ENCODE data around the gene MYOD1.

The MYOD1 gene

DNA sequence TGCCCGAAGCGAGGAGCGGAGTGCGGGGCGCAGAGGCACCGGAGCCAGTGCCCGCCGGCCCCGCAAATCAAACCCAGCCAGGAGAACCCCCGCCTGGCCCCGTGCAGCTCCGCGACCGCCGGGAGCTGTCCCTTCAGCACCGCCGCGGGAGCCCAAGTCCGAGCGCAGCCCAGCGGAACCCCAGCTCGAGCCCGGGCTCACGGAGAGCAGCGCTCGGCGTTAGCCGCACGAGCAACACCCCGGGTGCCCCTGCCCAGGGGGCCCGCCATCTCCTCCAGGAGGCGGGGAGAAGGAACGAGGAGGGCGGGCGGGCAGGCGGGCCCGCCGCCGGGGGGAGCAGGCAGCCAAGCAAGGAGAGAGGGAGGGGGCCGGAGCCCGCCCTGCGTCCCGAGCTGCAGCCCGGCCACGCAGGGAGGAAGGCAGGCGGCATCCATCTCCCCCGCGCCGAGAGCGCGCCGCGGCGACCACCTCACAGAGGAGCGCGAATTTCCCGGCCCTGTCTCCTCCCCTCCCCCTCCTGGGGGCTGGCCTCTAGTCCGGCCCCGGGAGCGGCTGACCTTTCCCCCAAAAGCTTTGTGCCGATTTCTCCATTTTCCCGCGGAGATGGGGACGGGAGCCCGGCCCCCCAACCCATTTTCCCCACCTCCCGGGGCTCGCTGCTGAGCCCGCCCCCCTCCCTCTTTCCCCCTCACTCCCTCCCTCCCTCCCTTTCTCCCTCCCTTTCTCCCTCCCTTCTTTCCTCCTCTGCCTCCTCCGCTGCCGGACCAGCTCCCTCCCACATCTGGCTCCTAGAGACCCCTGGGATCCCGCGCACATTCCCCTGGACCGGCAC, 15.8 kb downstream of the MYOD1 start:
- DNase-seq (ENCODE audit: low read depth in 2 of 2): no peak

DNA sequence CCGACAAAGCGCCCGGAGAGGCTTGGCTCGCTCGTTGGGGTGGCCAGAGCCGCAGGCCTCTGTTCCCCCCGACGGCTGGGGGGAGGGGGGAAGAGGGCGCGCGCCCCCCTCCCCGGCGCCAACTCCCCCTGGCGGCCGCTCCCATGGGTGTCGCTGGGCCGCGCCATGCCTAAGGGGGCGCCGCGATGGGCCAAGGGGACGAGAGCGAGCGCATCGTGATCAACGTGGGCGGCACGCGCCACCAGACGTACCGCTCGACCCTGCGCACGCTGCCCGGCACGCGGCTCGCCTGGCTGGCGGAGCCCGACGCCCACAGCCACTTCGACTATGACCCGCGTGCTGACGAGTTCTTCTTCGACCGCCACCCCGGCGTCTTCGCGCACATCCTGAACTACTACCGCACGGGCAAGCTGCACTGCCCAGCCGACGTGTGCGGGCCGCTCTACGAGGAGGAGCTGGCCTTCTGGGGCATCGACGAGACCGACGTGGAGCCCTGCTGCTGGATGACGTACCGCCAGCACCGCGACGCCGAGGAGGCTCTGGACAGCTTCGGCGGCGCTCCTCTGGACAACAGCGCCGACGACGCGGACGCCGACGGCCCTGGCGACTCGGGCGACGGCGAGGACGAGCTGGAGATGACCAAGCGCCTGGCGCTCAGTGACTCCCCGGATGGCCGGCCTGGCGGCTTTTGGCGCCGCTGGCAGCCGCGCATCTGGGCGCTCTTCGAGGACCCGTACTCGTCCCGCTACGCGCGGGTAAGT, 16.6 kb downstream of the MYOD1 start:
- no peak for DNase-seq (ENCODE audit: low read depth in 2 of 2)

DNA sequence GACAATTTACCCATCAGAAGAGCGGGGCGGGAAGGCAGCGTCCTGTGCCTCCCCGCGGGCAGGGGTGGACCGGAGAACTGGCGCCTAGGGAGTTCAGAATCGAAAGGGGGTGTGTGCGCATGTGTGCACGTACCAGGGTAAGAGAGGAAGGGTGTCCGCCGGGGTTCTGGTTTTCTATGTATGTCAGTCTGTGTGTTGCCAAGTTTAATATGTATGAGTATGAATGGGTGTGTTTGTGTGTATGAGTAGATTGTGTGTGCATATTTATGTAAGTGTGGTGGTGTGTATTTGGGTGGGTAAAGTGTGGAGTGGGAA, 17.2 kb downstream of the MYOD1 start:
- no peak for DNase-seq (ENCODE audit: low read depth in 2 of 2)

- DNase-seq (ENCODE audit: low read depth in 2 of 2): no peak
These were observed 17.8 kb downstream of the MYOD1 start for GRCh38 chr11:17736930-17737817.

GRCh38 chr11:17738151-17738973, 19.0 kb downstream of the MYOD1 start:
- DNase-seq (ENCODE audit: low read depth in 2 of 2): no peak

DNA sequence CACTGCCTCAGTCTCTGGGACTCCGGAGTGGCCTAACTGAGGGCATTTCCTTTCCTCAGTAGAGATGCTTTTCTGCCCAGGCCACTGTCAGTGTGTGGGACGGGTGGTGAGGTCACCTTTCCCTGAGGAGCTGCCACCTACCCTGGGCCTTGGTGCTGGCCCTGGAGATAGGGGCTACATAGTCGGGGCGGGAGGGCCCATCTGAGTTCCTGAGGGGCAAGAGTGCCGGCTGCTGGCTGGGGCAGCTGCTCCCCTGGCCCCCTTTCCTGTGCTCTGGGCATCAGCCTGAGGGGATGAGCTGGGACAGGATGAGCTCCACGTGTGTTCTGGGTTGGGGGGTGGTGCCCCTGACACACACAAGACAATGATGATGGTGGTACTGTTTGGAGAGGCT, 20.6 kb downstream of the MYOD1 start:
- DNase-seq (ENCODE audit: low read depth in 2 of 2): no peak

- no peak for DNase-seq (ENCODE audit: low read depth in 2 of 2)
These were observed 21.4 kb downstream of the MYOD1 start for GRCh38 chr11:17740649-17741235.

DNA sequence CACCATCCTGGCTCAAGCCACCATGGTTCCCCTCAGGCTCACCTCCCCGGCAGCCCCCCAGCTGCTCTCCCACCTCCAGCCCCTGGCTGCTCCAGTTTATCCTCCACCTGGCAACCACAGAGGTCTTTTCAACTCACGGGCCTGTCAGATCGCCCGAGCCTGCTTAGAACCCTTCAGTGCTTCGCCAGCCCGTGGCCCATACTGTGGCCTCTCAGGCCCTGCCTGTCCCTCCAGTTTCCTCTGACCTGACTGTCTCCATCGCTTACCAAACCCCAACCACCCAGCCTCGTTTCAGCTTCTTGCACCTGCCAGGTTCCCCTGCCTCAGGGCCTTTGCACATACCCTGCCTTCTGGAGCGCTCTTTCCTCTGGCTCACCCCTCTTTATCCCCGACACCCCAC, 22.1 kb downstream of the MYOD1 start:
- no peak for DNase-seq (ENCODE audit: low read depth in 2 of 2)

GRCh38 chr11:17742019-17742418, 22.6 kb downstream of the MYOD1 start:
- no peak for DNase-seq (ENCODE audit: low read depth in 2 of 2)

DNA sequence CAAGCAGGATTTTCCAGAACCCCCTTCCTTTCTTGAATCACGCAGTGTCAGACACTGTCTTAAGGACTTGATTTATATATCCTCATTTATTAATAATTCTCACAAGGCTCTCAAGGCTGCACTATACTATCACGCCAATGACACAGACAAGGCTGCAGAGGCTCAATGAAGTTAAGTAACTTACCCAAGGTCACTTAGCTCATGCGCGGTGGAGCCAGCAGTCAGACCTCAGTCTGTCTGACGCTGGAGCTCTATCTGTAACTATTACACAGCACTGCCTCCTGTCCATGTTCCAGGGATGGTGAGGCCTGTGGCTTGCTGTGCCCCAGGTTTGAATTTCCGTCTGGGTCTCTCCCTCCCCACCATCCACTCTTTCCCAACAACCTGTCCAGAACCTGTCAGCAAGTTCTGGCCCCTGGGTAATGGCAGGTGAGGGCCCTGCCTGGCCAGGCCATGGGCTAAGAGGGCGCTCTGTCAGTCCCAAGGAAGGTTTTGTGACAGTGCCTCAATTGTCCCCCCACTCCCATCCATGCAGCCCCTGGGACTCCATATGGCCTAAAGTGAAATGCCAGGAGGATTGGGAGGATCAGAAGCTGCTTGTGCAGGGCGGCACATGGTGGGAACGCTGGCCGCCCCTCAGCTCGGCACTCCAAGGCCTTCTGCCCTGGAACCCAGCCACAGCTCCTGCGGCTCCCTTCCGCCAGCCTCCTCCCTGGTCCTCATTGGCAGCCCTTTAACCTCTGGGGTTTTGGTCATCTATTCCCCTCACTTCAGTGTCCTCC, 23.8 kb downstream of the MYOD1 start:
- no peak for DNase-seq (ENCODE audit: low read depth in 2 of 2)

- no peak for DNase-seq (ENCODE audit: low read depth in 2 of 2)
These were observed 24.4 kb downstream of the MYOD1 start for GRCh38 chr11:17743808-17744119.

DNA sequence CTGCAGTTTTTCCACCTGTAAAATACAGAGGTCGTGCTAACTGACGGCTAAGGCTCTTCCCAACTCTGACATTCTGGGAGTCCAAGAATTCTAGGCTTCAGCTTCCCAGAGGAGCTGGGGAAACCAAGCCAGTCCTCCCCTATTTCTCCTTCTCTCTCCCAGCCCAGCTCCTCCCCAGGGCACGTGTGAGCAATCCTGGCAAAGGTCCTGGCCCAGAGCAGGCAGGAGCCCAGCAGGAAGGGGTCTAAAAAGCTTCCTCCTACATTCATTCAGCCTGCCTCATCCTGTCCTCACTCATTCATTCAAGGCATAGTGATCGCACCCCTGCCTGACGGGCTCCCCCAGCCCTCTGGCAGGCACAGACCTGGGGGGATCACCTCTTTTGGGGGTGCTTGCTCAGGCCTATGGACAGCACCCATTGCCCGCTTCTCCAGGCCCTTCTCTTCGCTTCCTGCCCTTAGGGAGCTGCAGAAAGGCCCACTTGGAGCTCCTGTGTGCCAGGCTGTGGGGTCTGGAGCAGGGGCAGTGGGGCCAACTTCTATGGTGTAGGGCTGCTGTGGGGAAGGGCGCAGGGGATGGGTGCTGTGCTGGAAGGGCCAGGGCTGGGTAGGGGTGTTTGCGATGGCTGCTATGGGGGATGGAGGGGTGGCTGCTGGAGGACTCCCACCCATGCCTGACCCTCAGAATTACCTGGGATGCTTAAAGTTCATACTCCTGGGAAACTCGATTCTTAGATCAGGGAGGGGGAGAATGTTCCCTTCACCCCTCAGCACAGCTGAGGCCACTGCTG, 25.0 kb downstream of the MYOD1 start:
- no peak for DNase-seq (ENCODE audit: low read depth in 2 of 2)

DNA sequence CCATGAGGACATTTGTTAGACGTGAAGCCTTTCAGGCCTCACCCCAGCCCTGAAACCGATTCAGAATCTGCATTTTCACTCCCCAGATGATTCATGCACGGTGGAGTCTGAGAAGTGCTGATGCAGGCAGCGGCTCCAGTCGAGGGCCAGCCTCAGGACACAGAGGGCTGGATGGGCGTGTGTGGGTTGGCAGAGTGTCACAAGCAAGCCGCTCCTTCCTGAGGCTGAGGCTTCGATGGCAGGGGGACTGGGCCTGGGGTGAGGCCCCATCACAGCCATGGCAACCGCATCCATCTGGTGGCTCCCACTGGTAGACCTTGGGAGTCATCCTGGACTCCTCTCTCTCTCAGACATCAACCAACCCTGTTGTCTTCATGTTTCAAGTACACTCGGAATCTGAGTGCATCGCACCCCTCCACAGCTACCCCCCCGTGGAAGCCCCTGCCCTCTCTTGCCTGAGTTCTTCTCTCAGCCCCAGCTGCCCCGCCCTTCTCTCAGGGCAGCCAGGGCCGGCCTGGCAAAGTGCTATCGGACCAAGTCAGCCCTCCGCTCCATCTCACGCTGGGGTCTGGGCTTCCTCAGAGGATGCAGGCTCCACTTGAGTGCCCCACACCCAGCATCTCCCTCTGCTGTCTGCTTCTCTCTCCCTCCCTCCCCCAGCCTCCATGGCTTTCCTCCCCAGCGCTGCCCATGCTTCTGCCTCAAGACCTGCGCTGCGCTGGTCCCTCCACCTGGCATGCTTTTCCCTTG, 25.8 kb downstream of the MYOD1 start:
- DNase-seq (ENCODE audit: low read depth in 2 of 2): no peak

DNA sequence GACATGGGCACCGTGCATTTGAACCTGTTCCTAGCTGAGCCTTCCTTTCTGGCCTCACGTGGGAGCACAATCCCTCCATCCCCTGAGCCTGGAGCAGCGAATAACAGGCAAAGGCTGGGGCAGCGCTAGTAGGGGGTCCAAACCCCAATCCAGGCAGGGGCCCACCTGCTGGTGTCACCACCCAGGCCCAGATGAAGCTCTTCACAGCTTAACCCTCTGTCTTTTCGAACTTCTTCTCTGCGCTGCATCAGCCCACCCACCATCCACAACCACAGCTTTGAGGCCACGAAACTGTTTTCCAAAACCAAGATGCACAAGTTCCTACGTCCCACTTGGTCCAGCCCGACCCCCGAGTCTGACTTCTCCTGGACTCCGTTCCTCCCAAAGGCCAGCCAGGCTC, 26.7 kb downstream of the MYOD1 start:
- no peak for DNase-seq (ENCODE audit: low read depth in 2 of 2)

GRCh38 chr11:17747131-17747955, 28.0 kb downstream of the MYOD1 start:
- DNase-seq (ENCODE audit: low read depth in 2 of 2): no peak

GRCh38 chr11:17748044-17748443, 28.7 kb downstream of the MYOD1 start:
- no peak for DNase-seq (ENCODE audit: low read depth in 2 of 2)

DNA sequence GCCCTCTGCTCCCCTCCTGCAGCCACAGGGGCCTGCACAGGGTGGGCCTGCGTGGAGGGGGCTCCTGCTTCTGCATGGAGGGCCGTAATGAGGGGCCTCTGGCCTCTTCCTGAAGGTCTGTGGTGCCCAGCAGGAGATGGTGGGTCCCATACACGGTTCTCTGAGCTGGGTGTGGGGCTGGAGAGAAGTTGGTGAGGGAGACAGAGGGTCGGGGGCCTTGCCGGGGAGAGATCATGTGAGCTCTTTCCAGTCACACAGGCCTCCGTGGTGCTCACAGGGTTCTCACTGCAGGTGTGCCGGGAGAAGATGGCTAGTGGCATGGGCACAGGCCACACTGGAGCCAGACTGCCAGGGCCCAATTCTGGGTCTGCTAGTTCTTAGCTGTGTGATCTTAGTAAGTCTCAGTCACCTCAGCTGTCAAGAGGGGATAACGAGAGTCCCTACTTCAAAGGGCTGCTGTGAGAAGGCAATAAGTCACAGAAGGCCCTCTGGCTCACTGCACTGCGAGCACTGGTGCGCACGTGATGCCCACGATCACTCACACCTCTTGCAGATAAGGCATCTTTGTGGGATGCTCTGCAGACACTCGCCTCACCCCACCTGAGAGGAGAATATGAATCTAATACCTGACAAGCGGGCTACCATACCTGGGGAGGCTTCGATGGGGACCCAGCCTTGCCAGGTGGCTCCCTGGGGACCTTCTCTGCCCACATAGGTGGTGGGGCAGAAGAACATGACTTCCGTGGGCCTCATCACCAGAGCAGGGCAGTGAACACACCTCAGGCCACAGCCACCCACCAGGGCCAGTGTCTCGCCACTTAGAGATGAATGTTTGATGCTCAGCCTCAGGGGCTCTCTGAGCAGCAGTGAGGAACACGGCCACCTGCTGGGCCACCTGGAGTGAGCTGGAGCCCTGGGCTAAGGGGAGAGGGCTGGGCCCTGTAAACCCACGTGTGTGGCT, 29.7 kb downstream of the MYOD1 start:
- DNase-seq (ENCODE audit: low read depth in 2 of 2): no peak

All from stimulated activated CD8-positive, alpha-beta memory T cell treated with anti-CD3 and anti-CD28 coated beads, Interleukin-7, amount 100 ng/mL, for 1 hour (primary cell).